GM23248 (cell line): ENCODE measurements around the gene SCG5.

Experiments
- EZH2 ChIP-seq: fragments of 200-600 bp; sonication (generic); IDR thresholded peaks from 2 replicates; pipeline ENCODE4 v1.6.1; 2018; ENCODE audit warnings: antibody characterized with exemption, mild to moderate bottlenecking; ENCODE audit not compliant: insufficient read depth, poor library complexity, severe bottlenecking
- EZH2phosphoT487 ChIP-seq: fragments of 200-600 bp; sonication (generic); IDR thresholded peaks from 2 replicates; pipeline ENCODE4 v1.6.1; 2018; ENCODE audit warnings: antibody characterized with exemption, moderate library complexity, mild to moderate bottlenecking, low read depth; ENCODE audit not compliant: insufficient read depth

DNA sequence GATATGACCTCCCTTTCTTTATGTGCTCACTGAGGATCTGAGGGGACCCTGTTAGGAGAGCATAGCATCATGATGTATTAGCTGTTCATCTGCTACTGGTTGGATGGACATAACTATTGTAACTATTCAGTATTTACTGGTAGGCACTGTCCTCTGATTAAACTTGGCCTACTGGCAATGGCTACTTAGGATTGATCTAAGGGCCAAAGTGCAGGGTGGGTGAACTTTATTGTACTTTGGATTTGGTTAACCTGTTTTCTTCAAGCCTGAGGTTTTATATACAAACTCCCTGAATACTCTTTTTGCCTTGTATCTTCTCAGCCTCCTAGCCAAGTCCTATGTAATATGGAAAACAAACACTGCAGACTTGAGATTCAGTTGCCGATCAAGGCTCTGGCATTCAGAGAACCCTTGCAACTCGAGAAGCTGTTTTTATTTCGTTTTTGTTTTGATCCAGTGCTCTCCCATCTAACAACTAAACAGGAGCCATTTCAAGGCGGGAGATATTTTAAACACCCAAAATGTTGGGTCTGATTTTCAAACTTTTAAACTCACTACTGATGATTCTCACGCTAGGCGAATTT, 91.2 kb downstream of the SCG5 start:
- TF ChIP-seq EZH2 (no peak), EZH2phosphoT487 (no peak)
